ENCODE results near the gene C1orf174. TPM values are rescaled to one million over a fixed set of nuclear protein-coding genes. Genes with fewer than 3 reads are reported as not detected.

The C1orf174 gene
- total and polyA plus RNA-seq, 2 experiments from 2014 or later: 20.7 to 23.6 TPM

DNA sequence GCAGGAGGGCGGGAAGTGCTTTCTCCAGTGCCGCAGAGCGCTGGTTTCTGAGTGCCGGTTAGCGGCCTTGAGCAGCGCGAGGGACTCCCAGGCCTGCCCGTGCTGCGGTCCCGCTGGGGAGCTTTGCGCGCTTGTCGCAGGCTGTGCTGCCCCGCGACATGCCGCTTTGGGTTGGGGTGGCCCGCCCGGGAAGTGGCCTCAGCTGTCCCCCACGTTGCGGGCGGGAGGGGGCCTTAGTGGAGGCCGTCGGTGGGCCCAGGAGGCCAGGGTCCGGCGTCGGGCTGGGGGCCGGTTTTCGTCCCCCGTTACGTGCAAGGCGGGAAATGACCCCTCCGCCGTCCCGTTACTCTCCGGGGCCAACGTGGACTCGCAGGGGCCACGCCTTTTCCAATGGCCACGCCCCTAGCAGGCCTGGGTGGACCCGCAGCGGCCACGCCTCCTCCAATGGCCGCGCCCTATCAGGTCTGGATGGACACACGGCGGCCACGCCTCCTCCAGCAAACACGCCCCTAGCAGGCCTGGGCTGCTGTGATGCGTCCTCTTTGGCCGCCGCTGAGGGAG lies 977 bp upstream of the C1orf174 start:
- Histone ChIP-seq H3K4me1 (ENCODE audit: insufficient read depth) (no peaks in the 10 kb centered on the region), H3K27ac (peak overlapping the region; percentile 92), H3K9me2 (replicated peaks; ENCODE audit: insufficient read depth) (no peaks in the 10 kb centered on the region), H2AFZ (peak overlapping the region; percentile 80), H3K79me2 (peaks cover 46% of the 10 kb centered on the region), H3K36me3 (replicated peaks; ENCODE audit: insufficient read depth, low read depth) (no peaks in the 10 kb centered on the region), H3K27me3 (no peaks in the 10 kb centered on the region), H3K4me2 (peak overlapping the region; percentile 84), H3K4me3 (peak overlapping the region; percentile 55), H3K9me3 (ENCODE audit: low read depth) (no peaks in the 10 kb centered on the region), H4K20me1 (ENCODE audit: insufficient read depth, poor library complexity, severe bottlenecking) (no peaks in the 10 kb centered on the region)
- TF ChIP-seq, protein P1, sequence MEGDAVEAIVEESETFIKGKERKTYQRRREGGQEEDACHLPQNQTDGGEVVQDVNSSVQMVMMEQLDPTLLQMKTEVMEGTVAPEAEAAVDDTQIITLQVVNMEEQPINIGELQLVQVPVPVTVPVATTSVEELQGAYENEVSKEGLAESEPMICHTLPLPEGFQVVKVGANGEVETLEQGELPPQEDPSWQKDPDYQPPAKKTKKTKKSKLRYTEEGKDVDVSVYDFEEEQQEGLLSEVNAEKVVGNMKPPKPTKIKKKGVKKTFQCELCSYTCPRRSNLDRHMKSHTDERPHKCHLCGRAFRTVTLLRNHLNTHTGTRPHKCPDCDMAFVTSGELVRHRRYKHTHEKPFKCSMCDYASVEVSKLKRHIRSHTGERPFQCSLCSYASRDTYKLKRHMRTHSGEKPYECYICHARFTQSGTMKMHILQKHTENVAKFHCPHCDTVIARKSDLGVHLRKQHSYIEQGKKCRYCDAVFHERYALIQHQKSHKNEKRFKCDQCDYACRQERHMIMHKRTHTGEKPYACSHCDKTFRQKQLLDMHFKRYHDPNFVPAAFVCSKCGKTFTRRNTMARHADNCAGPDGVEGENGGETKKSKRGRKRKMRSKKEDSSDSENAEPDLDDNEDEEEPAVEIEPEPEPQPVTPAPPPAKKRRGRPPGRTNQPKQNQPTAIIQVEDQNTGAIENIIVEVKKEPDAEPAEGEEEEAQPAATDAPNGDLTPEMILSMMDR (IDR thresholded peaks at IDR 0.05; ENCODE audit: poor library complexity): no peak
- TF ChIP-seq EZH2 (IDR thresholded peaks at IDR 0.05; ENCODE audit: borderline replicate concordance) (no peak), EZH2phosphoT487 (IDR thresholded peaks at IDR 0.05; ENCODE audit: low read depth, severe bottlenecking, unreplicated experiment) (no peak)
- DNase-seq (ENCODE audit: low spot score): peak; percentile 99
- WGBS (ENCODE audit: low lambda C conversion rate, missing lambda C conversion rate): 1% methylated on average over 39 of the region's 51 CpGs

- H4K20me1 ChIP-seq (ENCODE audit: insufficient read depth, poor library complexity, severe bottlenecking): no peaks in the 10 kb centered on the region
These were observed 320 bp downstream of the C1orf174 start for GRCh38 chr1:3899754-3900149.

GRCh38 chr1:3898994-3899753 lies 898 bp downstream of the C1orf174 start:
- Histone ChIP-seq H3K9me2 (replicated peaks; ENCODE audit: insufficient read depth) (no peaks in the 10 kb centered on the region), H3K9me3 (ENCODE audit: low read depth) (no peaks in the 10 kb centered on the region), H3K36me3 (replicated peaks; ENCODE audit: insufficient read depth, low read depth) (no peaks in the 10 kb centered on the region), H3K4me2 (peak overlapping the region; percentile 84), H2AFZ (peak overlapping the region; percentile 76), H3K27ac (peak overlapping the region; percentile 92), H3K4me1 (ENCODE audit: insufficient read depth) (no peaks in the 10 kb centered on the region), H4K20me1 (ENCODE audit: insufficient read depth, poor library complexity, severe bottlenecking) (no peaks in the 10 kb centered on the region), H3K4me3 (peak overlapping the region; percentile 59), H3K27me3 (no peaks in the 10 kb centered on the region), H3K79me2 (peaks cover 63% of the 10 kb centered on the region)
- 27% methylated on average over 10 of the region's 10 CpGs for WGBS (ENCODE audit: low lambda C conversion rate, missing lambda C conversion rate)
- no peak for DNase-seq (ENCODE audit: low spot score)
- TF ChIP-seq EZH2phosphoT487 (IDR thresholded peaks at IDR 0.05; ENCODE audit: low read depth, severe bottlenecking, unreplicated experiment) (no peak), EZH2 (IDR thresholded peaks at IDR 0.05; ENCODE audit: borderline replicate concordance) (no peak)
- TF ChIP-seq, protein P1 (IDR thresholded peaks at IDR 0.05; ENCODE audit: poor library complexity): no peak

More at GRCh38 chr1:3899754-3900149, 320 bp downstream of the C1orf174 start:
- no peaks in the 10 kb centered on the region for H3K36me3 ChIP-seq (replicated peaks; ENCODE audit: insufficient read depth, low read depth)
- H3K27me3 ChIP-seq: no peaks in the 10 kb centered on the region
- 1% methylated on average over 20 of the region's 26 CpGs for WGBS (ENCODE audit: low lambda C conversion rate, missing lambda C conversion rate)
- TF ChIP-seq EZH2 (IDR thresholded peaks at IDR 0.05; ENCODE audit: borderline replicate concordance) (no peak), EZH2phosphoT487 (IDR thresholded peaks at IDR 0.05; ENCODE audit: low read depth, severe bottlenecking, unreplicated experiment) (no peak)
- TF ChIP-seq, protein P1 (IDR thresholded peaks at IDR 0.05; ENCODE audit: poor library complexity): peak; percentile 11
- H3K9me2 ChIP-seq (replicated peaks; ENCODE audit: insufficient read depth): no peaks in the 10 kb centered on the region
- H3K27ac ChIP-seq: peak overlapping the region; percentile 92
- peak overlapping the region; percentile 84 for H3K4me2 ChIP-seq
- no peaks in the 10 kb centered on the region for H3K9me3 ChIP-seq (ENCODE audit: low read depth)
- no peaks in the 10 kb centered on the region for H3K4me1 ChIP-seq (ENCODE audit: insufficient read depth)
- peak overlapping the region; percentile 59 for H3K4me3 ChIP-seq
- H2AFZ ChIP-seq: peak overlapping the region; percentile 76
- DNase-seq (ENCODE audit: low spot score): peak; percentile 54
- peaks cover 59% of the 10 kb centered on the region for H3K79me2 ChIP-seq

Measured in hepatocyte (in vitro differentiated cells).